ENCODE data around the gene ASCL4.

GRCh38 chr12:107735763-107736162, 38.7 kb upstream of the ASCL4 start:
- TF ChIP-seq, protein P1, sequence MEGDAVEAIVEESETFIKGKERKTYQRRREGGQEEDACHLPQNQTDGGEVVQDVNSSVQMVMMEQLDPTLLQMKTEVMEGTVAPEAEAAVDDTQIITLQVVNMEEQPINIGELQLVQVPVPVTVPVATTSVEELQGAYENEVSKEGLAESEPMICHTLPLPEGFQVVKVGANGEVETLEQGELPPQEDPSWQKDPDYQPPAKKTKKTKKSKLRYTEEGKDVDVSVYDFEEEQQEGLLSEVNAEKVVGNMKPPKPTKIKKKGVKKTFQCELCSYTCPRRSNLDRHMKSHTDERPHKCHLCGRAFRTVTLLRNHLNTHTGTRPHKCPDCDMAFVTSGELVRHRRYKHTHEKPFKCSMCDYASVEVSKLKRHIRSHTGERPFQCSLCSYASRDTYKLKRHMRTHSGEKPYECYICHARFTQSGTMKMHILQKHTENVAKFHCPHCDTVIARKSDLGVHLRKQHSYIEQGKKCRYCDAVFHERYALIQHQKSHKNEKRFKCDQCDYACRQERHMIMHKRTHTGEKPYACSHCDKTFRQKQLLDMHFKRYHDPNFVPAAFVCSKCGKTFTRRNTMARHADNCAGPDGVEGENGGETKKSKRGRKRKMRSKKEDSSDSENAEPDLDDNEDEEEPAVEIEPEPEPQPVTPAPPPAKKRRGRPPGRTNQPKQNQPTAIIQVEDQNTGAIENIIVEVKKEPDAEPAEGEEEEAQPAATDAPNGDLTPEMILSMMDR (IDR thresholded peaks at IDR 0.05): no peak
- TF ChIP-seq POLR2A (IDR thresholded peaks at IDR 0.05): no peak

Data from lower leg skin (tissue), 3 donors.